22Rv1 (cell line): ENCODE results near the gene IKZF5.

Experiments
- H3K27ac ChIP-seq: fragments of 450-650 bp; 2 replicates; pipeline ENCODE4 v1.5.1; 2017
- CTCF ChIP-seq: fragments of 450-650 bp; IDR thresholded peaks from 2 replicates; pipeline ENCODE4 v1.5.1; 2017; ENCODE audit warnings: mild to moderate bottlenecking
- ZFX ChIP-seq: fragments of 450-650 bp; IDR thresholded peaks from 2 replicates; pipeline ENCODE4 v1.6.1; 2017; ENCODE audit warnings: antibody characterized with exemption, borderline replicate concordance

IKZF5 gene

GRCh38 chr10:123039632-123039930 lies 31.0 kb upstream of the IKZF5 start:
- H3K27ac ChIP-seq, result no peak overlapping the region

DNA sequence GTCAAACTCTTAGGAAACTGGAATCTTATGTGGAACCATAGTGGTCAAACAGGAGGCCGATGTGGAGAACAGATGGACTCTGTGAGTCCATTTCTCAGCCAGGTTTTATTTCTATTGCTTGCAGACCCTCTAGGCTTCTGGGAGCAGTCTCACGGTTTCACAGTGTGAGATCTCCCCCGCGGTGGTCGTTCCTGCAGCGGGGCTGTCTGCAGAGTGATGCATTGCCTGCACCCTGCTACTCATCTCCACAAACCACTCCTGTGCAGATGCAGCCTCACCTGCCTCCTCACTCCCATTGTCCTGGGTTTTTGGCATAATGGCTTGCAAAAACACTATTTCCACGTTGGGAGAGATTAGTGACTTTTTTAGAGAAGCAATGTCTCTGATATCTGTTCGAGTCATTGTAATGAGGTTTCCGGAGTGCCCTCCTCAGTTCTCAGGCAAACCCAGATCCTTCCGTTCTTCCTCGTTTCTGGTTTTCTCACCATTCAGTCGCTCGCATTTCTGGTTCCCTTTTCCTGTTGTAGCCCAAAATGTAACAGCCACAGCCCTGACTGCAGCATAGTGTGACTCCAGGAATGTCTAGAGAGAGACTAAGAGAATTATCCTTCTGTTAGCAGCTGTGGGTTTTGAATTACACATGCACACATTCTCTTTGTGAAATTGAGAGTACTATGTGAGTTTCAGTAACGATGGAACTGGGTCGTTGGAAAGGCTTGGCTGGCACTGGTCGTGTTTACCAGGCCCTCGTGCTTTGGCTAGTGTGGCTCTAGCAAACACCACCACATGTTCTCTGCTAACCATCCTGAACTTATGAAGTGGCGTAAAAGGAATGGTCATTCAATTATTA lies 30.4 kb upstream of the IKZF5 start:
- H3K27ac ChIP-seq, result no peak overlapping the region
- TF ChIP-seq ZFX, result no peak
- no peak for TF ChIP-seq CTCF

More at GRCh38 chr10:123039632-123039930, 31.0 kb upstream of the IKZF5 start:
- TF ChIP-seq ZFX, result no peak
- TF ChIP-seq CTCF, result no peak

- H3K27ac ChIP-seq, result no peak overlapping the region
- TF ChIP-seq ZFX, result no peak
- no peak for TF ChIP-seq CTCF
Observed at GRCh38 chr10:123035467-123036086, 27.0 kb upstream of the IKZF5 start.

DNA sequence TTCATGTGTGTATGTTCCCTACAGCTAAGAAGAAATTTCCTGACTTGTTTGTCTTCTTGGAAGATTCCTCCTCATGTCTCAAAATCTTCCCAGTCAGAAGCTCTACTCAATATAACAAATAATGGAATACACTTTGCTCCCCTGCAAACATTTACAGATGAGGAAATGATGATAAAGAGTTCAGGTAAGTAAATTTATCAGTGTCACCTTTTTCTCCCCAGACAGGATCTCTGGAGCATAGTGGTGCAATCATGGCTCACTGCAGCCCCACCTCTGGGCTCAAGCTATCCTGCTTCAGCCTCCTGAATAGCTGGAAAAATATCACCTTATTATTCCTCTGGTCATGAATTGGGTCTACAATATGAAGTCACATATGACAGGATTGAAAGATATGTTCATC lies 25.7 kb upstream of the IKZF5 start:
- no peak overlapping the region for H3K27ac ChIP-seq
- TF ChIP-seq ZFX (no peak), CTCF (no peak)

- no peak overlapping the region for H3K27ac ChIP-seq
- TF ChIP-seq CTCF (no peak), ZFX (no peak)
Observed at GRCh38 chr10:123031124-123031523, 22.5 kb upstream of the IKZF5 start.

- H3K27ac ChIP-seq, result no peak overlapping the region
- TF ChIP-seq CTCF (no peak), ZFX (no peak)
Observed at GRCh38 chr10:123027861-123028260, 19.3 kb upstream of the IKZF5 start.

DNA sequence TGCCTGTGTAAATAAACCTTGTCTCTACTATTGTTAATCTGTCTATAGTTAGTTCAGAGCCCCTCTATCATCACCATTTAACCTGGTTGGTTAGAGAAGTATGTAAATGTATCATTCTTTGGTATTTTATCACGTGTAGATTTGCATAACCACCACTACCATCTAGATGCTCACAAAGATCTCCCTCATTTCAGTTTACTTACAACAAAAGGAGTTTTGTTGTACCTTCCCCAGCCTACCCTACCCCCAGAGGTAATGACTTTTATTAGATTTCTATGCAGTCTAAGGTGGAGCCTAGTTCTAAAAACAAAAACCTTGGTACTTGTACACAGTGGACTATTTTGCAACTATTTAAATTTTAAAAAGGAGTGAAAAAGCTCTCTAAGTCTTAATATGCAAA lies 17.7 kb upstream of the IKZF5 start:
- TF ChIP-seq CTCF, result no peak
- no peak for TF ChIP-seq ZFX
- H3K27ac ChIP-seq, result no peak overlapping the region
